Endothelial cell of hepatic sinusoid (primary cell): ENCODE data around the gene CAP2.

Experiments used
- in situ Hi-C: cut with HindIII; loops from 2 replicates; pipeline ENCODE4 v1.10.0; 2017; ENCODE audit warnings: low sequenced_read_pairs

The CAP2 gene

DNA sequence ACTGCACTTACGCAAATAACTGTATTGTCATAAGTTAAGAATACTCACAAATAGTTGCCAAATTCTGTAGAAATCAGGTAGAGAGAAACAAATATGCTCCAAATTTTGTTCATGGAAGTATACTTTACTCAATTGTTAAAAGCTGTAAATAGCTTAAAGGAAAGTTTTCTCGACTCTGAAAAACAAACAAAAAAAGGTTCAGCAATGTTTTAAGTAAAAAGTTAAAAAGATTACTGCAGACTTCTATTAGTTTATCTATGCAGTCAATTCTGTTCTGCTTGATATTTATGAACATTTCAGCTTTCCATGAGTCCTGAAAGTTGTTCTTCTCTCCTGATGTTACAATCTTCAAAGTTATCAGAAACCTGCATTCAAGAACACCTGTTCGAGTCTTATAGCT lies 169.2 kb downstream of the CAP2 start:
- in situ Hi-C loops, result no loop called here

- in situ Hi-C loops, result no loop called here
Measured at GRCh38 chr6:17565399-17565798, 172.0 kb downstream of the CAP2 start.

GRCh38 chr6:17574866-17575560 lies 181.6 kb downstream of the CAP2 start:
- in situ Hi-C loops, result loop anchor here (25.0 kb wide), 1 partner anchor 413 kb away; no protein-coding TSS in a partner anchor

DNA sequence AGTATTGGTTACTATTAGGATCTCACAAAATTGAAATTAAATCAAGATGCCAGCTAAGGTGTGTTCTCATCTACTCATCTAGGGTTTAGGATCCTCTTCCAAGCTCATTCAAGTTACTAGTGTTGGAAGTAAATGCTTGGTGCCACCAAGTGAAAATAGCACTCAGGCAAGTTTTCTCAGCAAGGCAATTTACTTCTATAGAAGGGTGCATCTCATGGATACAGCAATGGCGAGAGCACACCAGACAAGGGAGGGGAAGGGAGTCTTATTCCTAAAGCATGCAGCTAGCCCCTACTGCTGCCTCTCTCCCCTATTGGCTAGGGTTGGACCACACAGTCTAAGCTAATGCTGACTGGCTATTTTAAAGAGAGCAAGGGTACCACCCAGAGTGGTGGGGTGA lies 183.7 kb downstream of the CAP2 start:
- in situ Hi-C loops, result loop anchor here (25.0 kb wide), 1 partner anchor 415 kb away; no protein-coding TSS in a partner anchor

DNA sequence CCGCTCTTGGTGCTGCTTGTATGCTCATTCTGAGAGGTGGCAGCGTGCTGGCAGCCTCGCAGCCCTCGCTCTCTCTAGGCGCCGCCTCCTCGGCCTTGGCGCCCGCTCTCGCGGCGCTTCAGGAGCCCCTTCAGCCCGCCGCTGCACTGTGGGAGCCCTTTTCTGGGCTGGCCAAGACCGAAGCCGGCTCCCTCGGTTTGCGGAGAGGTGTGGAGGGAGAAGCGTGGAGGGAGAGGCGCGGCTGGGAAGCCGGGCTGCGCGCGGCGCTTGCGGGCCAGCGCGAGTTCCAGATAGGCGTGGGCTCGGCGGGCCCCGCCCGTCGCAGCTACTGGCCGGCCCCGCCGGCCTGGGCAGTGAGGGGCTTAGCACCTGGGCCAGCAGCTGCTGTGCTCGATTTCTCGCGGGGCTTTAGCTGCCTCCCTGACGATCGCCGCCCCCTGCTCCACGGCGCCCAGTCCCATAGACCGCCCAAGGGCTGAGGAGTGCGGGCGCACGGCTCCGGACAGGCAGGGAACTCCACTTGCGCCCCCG lies 187.2 kb downstream of the CAP2 start:
- in situ Hi-C loops, result loop anchor here (25.0 kb wide), 1 partner anchor 418 kb away; no protein-coding TSS in a partner anchor

DNA sequence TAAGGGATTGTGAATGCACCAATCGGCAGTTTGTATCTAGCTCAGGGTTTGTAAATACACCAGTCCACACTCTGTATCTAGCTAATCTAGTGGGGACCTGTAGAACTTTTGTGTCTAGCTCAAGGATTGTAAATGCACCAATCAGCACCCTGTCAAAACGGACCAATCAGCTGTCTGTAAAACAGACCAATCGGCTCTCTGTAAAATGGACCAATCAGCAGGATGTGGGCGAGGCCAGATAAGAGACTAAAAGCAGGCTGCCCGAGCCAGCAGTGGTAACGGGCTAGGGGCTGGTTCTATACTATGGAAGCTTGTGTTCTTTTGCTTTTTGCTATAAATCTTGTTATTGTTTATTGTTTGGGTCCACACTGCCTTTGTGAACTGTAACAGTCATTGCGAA lies 187.9 kb downstream of the CAP2 start:
- in situ Hi-C loops, result loop anchor here (25.0 kb wide), 1 partner anchor 419 kb away; no protein-coding TSS in a partner anchor

GRCh38 chr6:17583811-17584210 lies 190.4 kb downstream of the CAP2 start:
- in situ Hi-C loops, result loop anchor here (25.0 kb wide), 1 partner anchor 422 kb away; no protein-coding TSS in a partner anchor

- in situ Hi-C loops, result loop anchor here (25.0 kb wide), 1 partner anchor 422 kb away; no protein-coding TSS in a partner anchor
Measured at GRCh38 chr6:17584241-17584803, 190.9 kb downstream of the CAP2 start.

DNA sequence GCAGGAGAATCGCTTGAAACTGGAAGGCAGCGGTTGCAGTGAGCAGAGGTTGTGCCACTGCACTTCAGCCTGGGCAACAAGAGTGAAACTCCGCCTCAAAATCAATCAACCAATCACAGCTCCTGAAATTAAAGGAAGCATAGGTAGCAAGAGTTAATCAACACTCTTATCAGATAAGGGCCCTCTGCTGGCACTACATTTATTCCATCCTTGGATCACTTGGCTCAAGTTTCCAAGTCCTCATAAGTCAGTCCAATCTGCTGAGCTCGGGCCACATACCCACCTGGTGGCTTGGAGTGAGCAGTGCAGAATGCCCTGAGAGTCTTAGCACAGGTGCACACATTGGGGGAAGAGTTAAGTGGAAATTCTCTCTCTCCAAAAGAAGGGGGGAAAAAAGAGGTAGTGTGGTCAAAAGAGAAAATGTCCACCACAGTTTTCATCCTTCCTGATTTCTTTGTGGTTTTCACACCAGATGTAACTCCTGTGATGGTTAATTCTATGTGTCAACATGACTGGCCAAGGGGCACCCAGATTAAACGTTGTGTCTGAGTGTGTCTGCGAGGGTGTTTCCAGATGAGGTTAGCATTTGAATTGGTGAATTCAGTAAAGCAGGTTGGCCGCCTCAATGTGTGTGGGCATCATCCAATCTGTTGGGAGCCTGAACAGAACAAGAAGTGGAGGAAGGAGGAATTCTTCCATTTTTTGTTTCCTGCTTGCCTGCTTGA lies 192.5 kb downstream of the CAP2 start:
- in situ Hi-C loops, result loop anchor here (25.0 kb wide), 1 partner anchor 424 kb away; no protein-coding TSS in a partner anchor

DNA sequence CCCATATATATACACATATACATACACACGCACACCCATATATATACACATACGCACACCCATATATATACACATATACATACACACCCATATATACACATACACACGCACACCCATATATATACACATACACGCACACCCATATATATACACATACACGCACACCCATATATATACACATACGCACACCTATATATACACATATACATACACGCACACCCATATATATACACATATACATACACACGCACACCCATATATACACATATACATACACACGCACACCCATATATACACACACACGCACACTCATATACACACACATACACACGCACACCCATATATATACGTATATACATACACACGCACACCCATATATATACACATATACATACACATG lies 193.2 kb downstream of the CAP2 start:
- in situ Hi-C loops, result loop anchor here (25.0 kb wide), 1 partner anchor 424 kb away; no protein-coding TSS in a partner anchor

GRCh38 chr6:17588011-17588410 lies 194.6 kb downstream of the CAP2 start:
- in situ Hi-C loops, result loop anchor here (25.0 kb wide), 1 partner anchor 426 kb away; no protein-coding TSS in a partner anchor

DNA sequence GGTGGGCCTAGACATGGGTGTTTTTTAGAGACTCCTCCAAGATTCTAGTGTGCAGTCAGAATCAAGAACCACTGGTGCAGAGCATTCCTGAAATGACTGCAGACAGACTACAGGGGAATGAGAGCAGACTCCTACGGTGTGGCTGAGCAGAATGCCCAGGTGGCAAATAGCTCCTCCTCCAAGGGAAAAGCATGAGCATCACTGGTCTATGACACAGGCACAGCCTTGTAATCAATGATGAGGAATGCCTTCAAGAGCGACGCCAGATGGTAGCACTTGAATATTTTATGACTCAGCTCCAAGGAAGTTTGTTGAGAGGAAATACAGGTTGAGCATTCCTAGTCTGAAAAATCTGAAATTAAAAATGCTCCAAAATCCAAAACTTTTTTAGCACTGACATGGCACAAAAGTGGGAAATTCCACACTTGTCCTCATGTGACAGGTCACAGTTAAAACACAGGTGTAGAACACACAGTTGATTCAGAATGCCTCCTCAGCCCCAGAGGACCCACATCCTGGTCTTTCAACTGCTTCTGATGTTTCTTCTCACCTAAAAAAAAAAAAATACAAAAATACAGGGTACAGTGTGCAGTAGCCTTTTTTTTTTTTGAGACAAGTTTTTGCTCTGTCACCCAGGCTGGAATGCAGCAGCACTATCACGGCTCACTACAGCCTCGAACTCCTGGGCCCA lies 196.2 kb downstream of the CAP2 start:
- in situ Hi-C loops, result loop anchor here (25.0 kb wide), 1 partner anchor 427 kb away; no protein-coding TSS in a partner anchor

DNA sequence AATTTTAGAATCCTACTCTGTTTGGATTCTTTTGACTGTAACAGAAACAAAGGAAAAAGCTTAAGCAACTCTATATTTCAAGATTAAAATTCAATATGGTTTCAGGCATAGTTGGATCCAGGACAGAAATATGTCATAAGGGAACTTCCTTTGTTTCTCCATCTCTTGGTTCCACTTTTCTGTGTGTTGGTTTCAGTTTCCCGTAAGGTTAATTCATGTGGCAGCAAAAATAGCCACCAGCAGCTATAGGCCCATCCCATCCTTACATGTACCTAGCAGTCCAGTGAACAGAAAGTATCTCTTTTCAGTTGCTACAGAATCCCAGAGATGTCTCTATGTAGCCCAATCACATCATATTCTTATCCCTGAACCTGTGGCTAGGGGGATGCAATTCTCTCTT lies 197.9 kb downstream of the CAP2 start:
- in situ Hi-C loops, result loop anchor here (25.0 kb wide), 1 partner anchor 429 kb away; no protein-coding TSS in a partner anchor

DNA sequence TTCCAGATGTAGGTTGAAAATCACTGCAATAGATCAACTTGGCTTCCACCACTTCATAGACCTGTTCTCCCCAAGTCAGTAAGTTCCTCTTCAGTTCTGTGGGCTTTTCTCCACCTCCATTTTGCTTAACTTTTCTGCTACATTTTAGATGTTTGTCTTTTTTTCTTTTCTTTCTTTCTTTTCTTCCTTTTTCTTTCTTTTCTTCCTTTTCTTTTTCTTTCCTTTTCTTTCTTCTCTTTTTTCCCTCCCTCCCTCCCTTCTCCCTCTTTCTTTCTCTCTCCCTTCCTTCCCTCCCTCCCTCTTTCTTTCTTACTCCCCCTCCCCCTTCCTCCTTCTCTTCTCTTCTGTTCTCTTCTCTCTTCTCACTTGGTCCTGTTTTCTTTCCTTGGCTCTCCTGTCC lies 199.9 kb downstream of the CAP2 start:
- in situ Hi-C loops, result loop anchor here (25.0 kb wide), 1 partner anchor 431 kb away; no protein-coding TSS in a partner anchor

DNA sequence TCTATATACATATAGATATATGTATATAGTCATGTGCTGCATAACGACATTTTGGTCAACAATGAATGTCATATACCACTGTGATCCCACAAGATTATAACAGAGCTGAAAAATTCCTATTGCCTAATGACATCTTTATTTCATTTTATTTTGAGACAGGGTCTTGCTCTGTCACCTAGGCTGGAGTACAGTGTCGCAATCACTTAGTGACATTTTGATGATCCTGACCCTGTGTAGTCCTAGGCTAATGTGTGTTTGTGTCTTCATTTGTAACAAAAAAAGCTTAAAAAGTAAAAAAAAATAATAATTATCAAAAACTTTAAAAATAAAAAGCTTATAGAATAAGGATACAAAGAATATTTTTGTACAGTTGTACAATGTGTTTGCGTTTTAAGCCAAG lies 202.7 kb downstream of the CAP2 start:
- in situ Hi-C loops, result loop anchor here (25.0 kb wide), 1 partner anchor 434 kb away; no protein-coding TSS in a partner anchor

- in situ Hi-C loops, result loop anchor here (25.0 kb wide), 1 partner anchor 438 kb away; no protein-coding TSS in a partner anchor
Measured at GRCh38 chr6:17599877-17600526, 206.6 kb downstream of the CAP2 start, which contains the start of gene FAM8A1. TSS of gene FAM8A1 (plus strand) at chr6:17600302. CDS start at chr6:17600410, 108 bp downstream.

DNA sequence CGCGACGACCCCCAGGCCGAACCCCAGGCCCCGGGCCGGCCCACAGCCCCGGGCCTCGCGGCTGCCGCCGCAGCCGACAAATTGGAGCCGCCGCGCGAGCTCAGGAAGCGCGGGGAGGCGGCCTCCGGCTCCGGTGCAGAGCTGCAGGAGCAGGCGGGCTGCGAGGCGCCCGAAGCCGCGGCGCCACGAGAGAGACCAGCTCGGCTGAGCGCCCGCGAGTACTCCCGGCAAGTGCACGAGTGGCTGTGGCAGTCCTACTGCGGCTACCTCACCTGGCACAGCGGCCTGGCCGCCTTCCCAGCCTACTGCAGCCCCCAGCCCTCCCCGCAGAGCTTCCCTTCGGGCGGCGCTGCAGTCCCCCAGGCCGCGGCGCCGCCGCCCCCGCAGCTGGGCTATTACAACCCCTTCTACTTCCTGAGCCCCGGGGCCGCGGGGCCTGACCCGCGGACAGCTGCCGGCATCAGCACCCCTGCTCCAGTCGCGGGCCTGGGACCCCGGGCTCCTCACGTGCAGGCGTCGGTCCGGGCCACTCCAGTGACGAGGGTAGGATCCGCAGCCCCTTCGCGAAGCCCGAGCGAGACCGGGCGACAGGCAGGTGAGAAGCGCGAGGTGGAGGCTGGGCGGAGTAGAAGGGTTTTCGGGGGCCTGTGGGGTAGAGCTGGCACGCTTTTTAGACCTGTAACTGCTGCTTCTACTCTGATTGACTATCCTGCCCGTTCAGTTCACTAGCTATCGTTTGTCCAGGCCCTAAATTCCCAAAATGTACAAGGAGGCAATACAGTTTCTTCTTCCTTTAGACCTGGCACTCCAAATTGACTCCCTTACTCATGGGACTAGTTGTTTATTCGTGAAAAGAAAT lies 207.4 kb downstream of the CAP2 start:
- in situ Hi-C loops, result no loop called here

GRCh38 chr6:17601386-17601703 lies 207.9 kb downstream of the CAP2 start:
- in situ Hi-C loops, result no loop called here

DNA sequence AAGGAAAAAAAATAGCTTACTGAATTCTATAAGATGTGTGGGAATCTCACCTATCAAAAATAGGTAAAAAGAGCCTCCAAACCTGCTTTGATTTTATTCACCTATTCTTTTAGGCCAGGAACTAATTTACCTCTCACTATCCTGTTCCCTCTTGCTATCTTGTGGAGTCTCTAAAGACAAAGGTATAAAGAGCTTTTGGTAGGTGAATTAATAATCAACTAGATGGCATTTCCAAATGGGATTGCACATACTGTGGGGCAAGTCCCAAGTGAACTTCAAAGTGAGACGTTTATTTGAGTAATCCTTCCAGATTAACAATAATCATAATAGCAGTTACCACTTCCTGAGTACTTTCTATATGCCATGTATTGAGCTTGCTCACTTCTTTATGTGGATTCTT lies 209.5 kb downstream of the CAP2 start:
- in situ Hi-C loops, result no loop called here
